Activated gamma-delta T cell treated with Interleukin-2 at 50 U/mL for 16 hours (primary cell): Measurements from ENCODE around the gene QRFP.
"Not testable (repeated sequence)": the region's sequence is repeated elsewhere in the genome, so short reads cannot be mapped to it uniquely, and the experiment has no call there.

Experiments used
- DNase-seq: peaks from one replicate; pipeline ENCODE4 v3.0.0-alpha.2; 2020

QRFP gene

DNA sequence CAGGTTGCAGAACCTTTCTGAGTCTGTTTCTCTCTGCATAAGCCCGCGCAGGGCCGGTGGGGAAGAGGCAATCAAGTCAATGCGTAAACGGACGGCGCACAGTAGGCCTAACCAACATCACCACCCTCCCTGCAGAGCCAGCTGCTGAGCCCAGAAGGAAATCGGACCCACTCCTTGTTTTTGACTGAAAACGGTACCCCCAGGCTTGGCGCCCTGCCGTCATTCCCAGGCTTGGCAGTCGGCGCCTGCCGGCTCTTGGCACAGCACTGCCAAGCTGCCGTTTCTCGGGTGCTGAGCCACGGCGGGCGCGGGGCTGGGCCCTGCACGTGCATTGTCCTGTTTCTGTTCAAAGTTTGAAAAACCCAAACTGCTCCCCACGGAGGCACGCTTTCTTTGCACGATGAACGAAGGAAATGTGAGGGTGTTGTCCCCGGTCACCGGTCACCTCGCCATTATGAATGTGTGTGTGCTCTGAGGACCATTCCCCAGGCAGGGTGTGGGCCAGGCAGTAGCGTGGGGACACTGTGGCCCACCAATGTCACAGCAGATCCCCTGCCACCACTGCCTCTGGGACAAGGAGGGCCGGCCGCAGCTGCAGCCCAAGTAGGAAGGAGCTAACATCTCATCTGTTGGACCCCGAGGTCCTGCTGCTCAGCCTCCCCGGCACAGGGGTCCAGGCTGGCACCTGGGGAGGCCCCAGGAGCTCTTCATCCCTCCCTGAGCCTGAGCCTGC, 22.4 kb upstream of the QRFP start:
- DNase-seq: no peak

DNA sequence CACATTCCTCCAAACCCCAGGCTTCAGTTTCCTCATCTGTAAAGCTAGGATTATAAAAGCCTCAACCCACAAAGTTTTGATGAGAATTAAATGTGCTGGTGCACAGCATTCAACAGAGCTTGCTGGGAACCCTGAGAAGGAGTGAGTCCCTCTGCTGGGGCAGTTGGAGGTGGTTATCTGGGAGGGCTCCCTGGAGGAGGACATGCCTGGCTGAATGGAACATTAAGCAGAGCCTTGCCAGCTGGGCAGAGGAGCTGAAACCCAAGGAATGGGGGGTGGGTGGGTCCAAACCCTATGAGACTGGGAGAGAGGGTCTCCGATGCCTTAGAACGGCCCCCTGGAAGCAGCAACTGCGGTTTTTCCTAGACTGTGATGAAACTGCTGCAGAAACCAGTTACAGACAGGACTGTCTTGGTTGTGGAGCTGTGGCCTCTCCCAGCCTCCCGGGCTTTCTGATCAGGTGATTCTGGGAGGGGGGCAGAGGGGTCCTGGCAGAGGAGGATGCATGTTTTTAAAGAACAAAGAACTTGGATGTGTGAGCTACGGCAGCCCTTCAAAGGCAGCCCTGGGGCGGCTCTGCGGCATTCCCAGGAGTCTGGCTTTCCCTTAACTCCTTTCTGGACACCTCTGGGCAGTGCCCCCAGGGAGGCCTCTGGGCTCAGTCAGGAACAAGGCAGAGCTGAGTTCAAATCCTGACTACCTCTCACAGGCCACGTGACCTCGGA, 21.7 kb upstream of the QRFP start:
- no peak for DNase-seq

DNA sequence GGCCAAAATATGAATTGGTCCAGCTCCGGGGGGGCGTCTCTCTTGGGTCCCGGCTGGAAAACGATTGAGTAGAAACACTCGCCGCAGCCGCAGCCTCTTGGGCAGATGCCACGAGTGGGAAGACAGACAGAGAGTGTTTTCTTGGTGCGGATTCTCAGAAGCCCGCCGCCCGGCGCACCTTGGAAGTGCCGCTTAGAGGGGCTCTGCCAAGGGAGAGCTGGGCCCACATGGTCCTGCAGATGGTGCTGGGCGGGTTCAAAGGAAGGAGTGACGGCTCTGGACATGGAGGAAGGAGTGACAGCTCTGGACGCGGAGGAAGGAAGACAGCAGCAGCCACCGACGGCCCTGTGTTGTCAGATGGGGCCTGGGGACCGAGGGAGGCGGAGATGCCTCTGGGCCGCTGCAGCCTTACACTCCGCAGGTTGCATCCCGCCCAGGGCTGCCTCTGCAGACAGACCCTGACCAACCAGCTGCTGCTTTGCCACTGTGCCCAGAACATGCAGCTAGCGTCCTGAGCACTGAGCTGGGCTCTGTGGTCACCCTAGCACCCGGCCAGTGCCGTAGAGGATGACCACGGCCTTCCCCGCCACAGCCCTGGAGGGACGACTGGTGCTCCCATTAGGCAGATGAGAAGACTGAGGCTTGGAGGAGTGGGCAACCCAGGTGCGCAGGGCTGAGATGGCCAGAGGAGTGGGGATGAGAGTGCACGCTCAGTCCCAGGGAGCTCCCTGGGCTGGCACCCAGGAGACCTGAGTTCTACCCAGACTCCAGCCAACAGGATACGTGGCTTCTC, 20.8 kb upstream of the QRFP start:
- DNase-seq: no peak

DNA sequence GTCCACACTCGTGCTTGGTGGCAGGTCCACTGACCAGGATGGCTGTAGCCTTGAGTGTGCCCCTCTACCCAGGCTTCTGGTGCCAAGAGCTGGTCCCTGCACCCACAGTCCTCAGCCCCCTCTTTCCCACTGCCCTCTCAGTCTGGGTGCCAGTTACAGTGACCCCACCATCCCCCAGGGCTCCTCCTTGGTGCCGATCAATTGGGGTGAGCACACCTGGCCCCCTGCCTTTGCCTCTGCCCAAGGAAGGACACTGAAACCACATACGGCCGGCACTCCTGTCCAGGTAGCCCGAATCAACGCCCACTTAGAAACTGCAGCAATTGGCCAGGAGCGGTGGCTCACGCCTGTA, 18.5 kb upstream of the QRFP start:
- DNase-seq: no peak

DNA sequence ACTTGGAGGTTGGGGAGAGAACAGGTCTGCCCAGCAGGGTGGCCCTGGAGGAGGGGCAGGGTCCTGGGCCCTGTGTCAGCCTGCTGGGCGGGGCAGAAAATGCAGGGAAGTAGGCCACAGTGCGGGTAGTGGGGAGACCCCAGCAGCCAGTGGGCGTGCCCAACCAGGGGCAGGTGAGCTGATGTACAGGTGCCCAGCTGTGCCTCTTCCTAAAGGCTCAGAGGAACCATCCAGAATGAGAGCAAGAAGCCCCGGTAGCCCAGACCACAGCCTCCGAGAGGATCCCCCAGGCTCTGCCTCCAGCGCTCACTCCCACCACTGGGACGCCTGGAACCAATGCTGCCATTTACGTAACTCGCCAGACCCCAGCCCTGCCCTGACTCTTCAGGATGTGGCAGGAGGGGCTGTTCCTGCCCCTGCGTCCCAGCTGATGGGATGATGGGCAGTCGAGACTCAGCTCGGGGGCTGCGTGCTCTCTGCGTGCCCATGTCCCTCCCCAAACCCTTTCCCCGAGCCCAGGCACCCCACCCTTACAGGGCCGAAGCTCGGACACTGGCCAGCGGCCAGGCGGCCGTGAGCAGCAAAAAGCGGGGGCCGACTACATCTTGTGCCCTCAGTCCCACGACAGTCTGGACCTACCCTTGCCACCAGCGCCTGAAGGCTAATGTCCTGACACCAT, 17.9 kb upstream of the QRFP start:
- no peak for DNase-seq

DNA sequence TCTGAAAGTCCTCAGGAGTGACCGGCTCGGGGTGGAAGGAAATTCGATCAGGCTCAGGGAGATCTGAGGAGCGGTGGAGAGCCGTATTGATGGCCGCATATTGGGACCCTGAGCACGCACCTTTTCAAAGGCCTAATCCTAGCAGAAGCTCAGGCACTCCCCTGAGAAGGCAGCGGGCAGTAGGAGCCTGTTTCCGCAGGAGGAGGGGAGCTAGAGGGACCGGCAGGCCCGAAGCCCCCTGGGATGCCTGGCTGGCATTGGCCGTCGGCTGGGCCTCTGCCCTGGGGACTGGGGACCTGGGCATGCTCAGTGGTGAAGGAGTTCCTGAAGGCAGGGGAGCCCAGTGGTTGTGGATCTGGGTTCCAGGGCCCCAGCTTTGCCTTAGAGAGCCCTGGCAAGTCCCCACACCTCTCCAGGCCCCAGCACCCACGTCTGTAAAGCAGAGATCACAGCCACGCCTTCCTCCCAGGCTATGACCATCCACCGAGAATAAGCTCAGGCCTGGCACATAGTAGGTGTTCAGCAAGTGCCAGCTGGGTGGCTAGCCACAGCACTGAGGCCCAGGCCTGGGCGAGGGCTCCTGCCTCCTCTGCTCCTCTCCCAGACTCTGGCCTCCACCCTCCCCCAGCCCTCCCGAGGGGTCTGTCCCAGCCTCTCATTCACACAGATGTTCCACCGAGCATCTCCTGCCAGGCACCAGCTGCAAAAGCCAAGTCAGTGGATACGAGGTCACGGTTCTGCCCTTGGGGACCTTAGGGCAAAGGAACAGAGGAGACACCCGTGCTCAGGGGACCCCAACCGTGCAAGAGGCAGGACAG, 17.2 kb upstream of the QRFP start:
- no peak for DNase-seq

DNA sequence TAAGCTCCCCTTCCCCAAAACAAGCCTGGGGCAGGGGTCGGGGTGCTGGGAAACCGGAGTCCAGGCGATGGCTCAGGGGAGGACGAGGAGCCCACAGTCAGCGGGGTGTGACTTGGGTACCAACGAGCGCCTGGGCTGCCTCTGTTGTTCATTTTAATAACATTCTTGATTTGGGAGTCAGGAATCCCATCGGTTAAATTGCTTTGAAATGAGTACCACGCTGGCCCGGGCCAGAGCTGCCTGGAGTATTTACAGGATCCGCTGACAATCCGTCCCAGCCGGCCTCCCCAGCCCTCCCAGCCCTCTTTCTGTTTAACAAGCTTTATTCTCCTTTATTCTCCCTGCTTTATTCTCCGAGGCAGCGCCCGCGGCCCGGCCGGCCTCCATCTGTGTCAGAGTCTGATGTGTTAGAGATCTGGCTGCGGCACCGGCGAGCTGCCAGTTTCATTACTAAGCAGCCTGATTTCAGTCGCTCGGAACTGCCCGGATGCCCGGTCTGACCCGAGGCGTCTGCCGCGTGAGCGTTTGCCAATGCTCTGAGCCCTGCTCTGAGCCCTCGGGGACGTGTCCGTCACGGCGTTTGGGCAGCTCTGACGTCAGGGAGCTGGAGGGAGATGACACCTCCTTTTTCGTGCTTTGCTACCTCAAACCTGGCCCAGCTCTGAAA, 16.5 kb upstream of the QRFP start:
- no peak for DNase-seq

DNA sequence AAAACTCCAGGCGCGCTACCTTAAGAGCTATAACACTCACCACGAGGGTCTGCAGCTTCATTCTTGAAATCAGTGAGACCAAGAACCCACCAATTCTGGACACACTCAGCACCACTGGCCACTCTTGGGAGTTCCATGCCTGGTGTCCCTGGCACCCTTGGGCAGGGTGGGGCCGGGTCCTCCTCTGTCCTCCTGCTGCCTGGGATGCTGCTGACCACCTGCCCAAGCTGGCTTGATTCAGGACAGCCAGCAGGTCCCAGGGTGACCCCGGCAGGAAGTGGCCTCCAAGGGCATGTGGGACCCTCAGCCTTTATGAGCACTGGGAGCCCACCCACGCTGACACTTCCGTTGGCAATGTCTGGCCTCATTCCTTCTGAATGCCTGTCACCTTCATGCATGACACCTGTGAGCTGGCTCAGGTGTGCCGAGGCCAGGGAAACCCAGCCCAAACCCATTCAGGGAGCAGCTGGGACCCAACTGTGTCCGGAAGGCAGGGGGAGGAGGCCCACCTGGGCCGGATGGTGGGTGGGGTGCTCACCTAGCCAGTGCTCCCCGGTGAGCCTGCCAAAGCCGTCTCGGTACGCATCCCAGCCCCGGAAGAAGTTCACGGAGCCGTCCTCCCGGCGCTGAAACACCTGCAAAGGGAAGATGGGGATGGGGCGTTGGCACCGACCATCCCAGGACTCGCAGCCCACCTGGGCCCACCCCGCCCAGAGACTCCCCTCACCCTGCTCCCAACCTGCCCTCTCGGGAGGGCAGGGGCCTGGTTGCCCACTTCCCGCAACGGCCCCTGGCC, 14.8 kb upstream of the QRFP start:
- DNase-seq: no peak

DNA sequence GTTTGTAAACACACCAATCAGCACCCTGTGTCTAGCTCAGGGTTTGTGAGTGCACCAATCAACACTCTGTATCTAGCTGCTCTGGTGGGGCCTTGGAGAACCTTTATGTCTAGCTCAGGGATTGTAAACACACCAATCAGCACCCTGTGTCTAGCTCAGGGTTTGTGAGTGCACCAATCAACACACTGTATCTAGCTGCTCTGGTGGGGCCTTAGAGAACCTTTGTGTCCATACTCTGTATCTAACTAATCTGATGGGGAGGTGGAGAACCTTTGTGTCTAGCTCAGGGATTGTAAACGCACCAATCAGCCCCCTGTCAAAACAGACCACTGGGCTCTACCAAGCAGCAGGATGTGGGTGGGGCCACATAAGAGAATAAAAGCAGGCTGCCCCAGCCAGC, 14.1 kb upstream of the QRFP start:
- not testable (repeated sequence) for DNase-seq

DNA sequence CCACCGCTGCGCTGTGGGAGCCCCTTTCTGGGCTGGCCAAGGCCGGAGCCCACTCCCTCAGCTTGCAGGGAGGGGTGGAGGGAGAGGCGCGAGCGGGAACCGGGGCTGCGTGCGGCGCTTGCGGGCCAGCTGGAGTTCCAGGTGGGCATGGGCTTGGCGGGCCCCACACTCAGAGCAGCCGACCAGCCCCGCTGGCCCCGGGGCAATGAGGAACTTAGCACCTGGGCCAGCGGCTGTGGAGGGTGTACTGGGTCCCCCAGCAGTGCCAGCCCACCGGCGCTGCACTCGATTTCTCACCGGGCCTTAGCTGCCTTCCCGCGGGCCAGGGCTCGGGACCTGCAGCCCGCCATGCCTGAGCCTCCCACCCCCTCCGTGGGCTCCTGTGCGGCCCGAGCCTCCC, 13.4 kb upstream of the QRFP start:
- not testable (repeated sequence) for DNase-seq

DNA sequence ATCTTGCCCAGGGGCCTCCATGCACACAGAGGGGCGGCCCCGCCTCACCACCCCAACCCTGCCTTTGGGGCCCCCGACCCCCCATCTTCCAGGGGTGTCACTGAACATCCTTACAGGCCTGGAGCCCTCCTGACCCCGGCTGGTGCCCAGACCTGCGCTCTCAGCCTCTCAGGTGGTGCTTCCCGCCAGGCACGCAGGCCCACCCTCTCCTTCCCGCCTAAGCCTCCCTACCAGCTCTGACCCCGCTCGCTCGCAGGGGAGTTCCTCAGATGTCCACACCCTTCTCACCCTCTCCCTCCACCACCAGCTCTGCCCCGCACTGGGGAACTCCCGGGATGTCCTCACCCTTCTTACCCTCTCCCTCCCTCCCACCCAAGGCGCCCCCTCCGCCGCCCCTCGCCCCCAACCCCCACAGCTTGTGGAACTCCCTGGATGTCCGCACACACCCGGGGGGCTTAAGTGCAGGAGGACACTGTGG, 12.3 kb upstream of the QRFP start:
- no peak for DNase-seq

DNA sequence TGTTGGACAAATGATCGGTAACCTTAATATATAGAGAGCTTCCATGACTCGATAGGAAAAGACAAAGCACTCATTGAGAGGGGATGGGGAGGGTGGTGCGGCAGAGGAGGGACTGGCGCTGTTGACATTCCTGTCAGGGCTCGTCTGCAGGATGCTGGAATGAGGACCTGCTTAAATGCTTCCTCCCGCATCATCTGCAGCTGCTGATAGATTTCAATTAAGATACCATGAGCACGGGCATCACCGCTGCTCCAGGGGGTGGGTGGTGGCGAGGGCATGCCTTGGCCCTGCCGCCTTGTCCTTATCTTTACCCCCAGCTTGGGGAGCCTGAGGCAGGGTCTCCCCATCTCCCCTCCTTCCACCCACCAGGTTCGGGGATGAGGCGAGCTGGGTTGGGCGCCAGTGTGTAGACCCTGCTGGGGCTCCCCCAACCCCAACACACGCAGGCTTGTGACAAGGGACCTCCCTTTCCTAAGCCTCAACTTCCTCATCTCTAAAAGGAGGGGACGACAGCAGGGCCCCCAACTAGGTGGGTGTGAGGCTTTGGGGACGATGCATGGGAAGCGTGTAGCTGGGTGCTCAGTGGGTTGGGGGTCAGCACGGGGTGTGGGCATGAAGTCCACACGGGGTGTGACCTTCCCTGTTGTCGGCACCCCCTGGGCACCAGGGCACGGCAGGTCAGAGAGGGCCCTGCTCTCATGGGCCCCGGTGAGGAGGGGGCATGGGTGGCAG, 11.7 kb upstream of the QRFP start:
- no peak for DNase-seq

DNA sequence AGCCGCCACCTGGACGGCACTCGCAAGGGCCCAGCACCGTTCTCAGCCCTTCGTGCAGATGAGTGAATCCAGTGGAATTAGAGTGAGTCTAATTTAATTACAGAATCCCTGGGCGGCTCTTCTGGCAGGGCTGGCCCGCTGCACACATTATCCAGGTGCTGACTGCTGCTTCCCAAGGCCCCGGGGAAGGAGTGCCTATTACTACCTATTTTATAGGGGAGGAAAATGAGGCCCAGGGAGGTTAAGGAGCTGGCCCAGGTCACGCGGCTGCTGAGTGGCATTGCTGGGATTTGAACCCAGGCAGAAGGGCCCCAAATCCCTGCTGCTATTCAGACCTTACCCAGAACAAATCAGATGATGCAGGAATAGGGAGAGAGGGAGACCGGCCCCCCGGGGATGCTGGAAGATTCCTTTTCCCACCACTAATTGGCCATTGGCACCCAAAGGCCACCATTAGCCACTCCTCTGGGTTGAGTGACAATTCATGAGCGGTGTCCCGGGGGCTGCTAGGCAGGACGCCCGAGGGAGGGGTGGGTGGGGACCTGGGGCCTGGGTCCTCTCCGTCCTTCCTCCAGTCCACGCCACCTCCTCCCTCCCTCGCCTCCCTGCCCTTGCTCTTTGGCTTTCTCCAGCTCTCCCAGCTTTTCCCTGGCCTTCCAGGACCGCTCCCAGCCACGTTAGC, 10.3 kb upstream of the QRFP start:
- DNase-seq: no peak

DNA sequence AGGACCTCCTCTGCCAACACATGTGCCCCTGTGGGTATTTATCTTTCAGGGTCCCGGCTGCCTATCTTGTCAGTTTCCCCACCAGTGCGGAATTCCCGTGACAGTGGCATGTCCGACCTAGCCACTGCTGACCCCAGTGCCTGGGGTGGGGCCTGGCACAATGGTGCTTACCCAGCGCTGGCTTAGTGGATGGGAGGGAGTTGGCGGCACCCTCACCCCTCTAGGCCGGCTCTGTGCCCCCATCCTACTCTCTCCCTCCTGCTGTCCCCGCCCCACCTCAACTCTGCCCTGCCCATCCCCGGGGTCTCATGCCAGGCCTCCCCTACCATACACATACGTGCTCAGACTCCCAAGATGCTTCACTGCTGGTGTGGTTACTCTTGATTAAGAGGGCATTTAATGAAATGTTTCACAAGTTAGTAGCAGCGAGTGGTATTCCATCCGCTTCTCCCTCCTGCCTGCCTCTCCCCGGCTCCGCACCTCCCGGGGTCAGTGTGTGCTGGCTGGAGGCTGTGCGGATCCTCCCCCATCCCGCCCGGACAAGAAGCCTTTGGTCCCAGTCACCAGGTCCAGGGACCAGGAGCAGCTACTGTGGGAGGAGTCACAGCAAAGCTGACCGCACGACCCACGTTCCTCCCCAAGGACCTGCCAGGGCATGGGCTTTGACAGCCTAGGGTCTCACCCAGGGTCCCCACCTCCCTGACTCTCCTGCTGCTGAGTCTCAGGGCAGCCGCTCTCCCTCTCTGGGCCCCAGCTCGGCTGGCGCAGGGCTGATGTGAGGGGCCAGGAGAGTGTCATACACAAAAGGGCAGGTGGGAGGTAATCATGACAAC, 9.5 kb upstream of the QRFP start:
- no peak for DNase-seq

DNA sequence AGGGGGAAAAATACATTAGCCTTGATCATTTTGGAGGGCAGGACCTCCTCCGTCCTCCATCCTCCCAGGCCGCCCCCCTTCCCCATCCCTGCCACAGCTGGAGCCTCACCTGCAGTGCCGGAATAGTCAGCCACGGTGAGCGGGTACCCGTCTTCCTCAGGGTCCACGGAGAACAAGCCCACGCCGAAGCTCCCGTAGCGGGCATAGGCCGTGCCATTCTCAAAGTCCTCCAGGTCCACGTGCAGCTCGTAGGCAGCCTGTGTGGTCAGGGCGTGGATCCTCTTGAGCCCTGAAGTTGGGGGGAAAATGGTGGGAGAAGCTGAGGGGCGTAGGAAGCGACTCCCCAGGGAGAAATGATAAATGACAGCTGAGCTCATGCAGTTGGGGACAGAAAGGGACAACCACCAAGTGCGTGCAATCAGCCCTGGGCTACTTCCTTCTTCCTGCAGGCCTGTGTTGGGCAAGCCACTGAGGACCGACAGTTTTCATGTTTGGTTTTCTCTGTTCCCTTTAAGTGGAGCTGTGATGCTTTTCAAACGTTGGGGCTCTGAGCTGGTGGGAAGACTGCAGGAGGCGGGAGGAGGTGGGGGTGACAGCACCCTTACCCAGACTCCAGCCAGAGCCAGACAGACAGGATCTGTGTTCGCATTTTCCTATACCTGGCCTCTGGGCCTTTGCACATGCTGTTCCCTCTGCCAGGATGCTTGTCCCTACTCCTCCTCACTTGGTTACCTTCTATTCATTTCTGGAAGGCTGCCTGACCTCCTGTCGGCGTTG, 8.7 kb upstream of the QRFP start:
- no peak for DNase-seq

DNA sequence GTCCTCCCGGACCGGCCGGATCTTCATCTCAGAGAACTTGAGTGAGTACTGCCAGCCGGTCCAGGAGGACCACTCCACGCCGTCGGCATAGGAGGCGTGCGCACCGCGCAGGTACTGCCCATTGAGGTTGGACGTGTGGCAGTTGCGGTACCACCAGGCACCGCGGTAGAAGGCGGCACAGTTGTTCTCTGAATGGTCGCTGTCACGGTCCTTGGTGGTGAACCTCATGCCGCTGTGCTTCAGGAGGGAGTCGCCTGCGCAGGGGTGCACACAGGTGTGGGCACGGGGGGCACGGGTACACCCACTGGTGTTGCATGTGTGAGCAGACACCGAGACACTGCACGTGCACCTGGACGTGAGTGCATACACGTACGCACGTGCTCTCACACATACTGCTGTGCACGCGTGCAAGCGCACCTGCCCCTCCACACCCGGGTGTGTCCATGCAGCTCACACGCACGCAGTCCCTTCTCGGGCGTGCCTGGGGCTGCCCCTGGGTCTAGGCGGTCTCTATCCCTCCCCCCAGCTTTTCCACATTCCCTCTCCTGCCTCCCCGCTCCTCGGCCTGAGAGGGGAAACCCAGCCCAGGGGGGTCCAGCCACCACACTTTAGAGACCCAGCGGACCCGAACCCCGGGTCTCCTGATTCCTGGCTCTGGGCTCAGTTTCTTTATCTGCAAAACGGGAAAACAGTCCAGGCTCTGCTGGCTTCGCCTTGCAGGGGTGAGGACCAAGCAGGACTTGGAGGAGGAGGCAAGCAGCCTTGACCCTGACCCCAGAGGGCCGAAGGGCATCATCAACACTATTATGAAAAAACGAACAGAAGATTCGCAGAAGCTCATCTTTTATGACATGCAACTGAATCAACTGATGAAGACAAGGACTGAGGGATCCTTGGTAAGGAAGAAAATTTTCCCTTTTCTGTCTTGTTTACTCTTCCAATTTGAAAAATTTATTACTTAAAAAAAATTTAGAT, 7.7 kb upstream of the QRFP start:
- DNase-seq: no peak
